ENCODE data around the gene RASSF1.

The RASSF1 gene

DNA sequence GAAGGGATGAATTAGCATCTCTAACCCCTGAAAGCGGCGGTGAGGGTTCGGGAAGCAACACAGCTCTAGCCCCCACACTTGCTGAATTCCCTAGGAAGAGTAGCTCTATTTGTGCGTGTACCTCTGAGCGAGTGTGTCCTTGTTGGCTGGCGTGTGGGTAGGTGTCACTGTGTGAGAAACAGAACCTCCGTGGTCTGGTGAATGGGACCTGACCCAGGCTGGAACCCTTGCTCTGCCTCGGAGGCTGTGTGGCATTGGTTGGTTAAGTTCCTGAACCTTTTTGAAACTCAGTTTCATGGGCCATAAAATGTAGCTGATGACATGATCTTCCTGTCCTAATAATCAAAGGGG is 19.1 kb upstream of the RASSF1 start:
- H3K4me3 ChIP-seq (ENCODE audit: low read depth, low read length) = no peak overlapping the region
- TF ChIP-seq POLR2A (IDR thresholded peaks at IDR 0.05; ENCODE audit: extremely low read depth, insufficient read length) = no peak
- TF ChIP-seq MYC (IDR thresholded peaks at IDR 0.05; ENCODE audit: low read depth, low read length) = no peak
- TF ChIP-seq, protein P1, sequence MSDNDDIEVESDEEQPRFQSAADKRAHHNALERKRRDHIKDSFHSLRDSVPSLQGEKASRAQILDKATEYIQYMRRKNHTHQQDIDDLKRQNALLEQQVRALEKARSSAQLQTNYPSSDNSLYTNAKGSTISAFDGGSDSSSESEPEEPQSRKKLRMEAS (IDR thresholded peaks at IDR 0.05; ENCODE audit: low read depth, low read length) = no peak
- TF ChIP-seq, protein P2, sequence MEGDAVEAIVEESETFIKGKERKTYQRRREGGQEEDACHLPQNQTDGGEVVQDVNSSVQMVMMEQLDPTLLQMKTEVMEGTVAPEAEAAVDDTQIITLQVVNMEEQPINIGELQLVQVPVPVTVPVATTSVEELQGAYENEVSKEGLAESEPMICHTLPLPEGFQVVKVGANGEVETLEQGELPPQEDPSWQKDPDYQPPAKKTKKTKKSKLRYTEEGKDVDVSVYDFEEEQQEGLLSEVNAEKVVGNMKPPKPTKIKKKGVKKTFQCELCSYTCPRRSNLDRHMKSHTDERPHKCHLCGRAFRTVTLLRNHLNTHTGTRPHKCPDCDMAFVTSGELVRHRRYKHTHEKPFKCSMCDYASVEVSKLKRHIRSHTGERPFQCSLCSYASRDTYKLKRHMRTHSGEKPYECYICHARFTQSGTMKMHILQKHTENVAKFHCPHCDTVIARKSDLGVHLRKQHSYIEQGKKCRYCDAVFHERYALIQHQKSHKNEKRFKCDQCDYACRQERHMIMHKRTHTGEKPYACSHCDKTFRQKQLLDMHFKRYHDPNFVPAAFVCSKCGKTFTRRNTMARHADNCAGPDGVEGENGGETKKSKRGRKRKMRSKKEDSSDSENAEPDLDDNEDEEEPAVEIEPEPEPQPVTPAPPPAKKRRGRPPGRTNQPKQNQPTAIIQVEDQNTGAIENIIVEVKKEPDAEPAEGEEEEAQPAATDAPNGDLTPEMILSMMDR (IDR thresholded peaks at IDR 0.05; ENCODE audit: low read depth, low read length) = no peak

DNA sequence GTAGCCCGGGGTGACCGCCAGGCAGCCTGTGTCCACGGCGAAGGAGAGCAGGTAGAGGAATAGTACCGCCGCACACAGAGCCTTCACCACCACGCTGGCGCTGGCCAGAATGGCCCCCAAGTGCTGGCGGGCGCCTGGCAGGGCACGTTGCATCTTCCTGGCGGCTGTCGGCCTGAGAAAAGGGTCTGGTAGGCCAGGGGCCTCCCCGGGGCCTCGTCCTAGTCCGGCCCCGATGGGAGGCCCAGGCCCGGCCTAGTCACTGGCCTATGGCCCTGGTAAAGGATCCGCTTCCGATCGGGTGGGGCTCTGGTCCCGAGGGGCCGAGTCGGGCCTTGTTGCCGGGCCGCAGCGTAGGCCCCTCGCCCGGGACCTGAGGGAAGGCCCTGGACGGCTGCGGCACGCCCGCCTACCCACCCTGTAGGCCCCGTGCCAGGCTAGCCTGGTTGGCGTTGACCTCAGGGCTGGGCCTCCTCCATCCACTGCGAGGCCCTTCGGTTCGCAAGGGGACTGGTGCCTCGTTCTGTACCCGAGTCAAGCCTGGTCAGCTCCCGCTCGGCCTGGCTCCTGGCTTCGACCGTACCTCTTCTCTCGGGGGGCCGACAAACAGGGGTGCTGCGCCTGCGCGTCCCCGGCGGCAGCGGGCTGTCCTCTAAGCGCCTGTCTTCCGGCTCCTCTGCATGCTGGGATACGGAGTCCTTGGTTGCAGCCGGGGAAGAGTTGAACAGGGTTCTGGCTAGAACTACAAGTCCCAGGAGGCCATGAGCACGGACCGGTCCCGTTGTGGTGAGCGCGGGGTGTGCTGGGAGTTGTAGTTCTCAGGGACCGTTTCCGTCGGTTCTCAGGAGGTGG is 18.5 kb upstream of the RASSF1 start, which contains the start of gene TMEM115:
Gene TMEM115, minus strand, starts transcription at position 611 of the 849 bp plus-strand sequence. Its CDS starts 458 bp downstream, at position 153.
- peak; percentile 57 for TF ChIP-seq MYC (IDR thresholded peaks at IDR 0.05; ENCODE audit: low read depth, low read length)
- TF ChIP-seq, protein P1 (IDR thresholded peaks at IDR 0.05; ENCODE audit: low read depth, low read length) = no peak; the same call in none of the 2 replicates
- peak; percentile 50 for TF ChIP-seq POLR2A (IDR thresholded peaks at IDR 0.05; ENCODE audit: extremely low read depth, insufficient read length)
- TF ChIP-seq, protein P2 (IDR thresholded peaks at IDR 0.05; ENCODE audit: low read depth, low read length) = no peak
- peak within 1 kb of the TSS; percentile 79 for H3K4me3 ChIP-seq (ENCODE audit: low read depth, low read length)
- peak; percentile 98 for DNase-seq (ENCODE audit: low read depth)

More for the DNA sequence above, 19.1 kb upstream of the RASSF1 start:
- no peak for DNase-seq (ENCODE audit: low read depth)

DNA sequence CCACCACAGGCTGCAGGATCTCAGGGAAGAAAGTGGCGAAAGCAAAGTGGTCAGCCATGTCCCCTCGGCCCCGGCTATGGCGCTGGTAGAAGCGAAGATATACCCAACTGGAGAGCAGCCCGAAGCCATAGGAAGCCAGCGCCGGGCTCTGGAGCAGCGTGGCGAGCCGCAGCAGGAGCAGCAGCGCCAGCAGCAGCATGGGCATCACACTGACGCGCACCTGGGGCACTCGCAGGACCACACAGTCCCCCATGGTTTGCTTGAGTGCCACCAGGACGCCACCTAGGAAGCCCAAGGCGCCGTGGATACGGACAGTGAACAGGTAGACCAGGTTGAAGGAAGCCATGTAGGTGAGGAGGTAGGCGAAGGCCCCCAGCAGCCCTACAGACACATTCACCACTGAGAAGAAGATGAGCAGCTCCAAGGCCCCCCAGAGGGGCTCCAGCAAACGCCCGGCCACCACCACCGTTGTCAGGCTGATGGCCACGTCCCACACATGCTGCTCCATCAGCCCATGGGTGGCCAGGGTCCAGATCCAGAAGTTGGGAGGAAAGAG is 17.8 kb upstream of the RASSF1 start:
- no peak for DNase-seq (ENCODE audit: low read depth)
- no peak for TF ChIP-seq MYC (IDR thresholded peaks at IDR 0.05; ENCODE audit: low read depth, low read length)
- TF ChIP-seq, protein P1 (IDR thresholded peaks at IDR 0.05; ENCODE audit: low read depth, low read length) = no peak
- TF ChIP-seq POLR2A (IDR thresholded peaks at IDR 0.05; ENCODE audit: extremely low read depth, insufficient read length) = no peak
- TF ChIP-seq, protein P2 (IDR thresholded peaks at IDR 0.05; ENCODE audit: low read depth, low read length) = no peak
- H3K4me3 ChIP-seq (ENCODE audit: low read depth, low read length) = peak overlapping the region; percentile 79

GRCh38 chr3:50357481-50357880 is 16.8 kb upstream of the RASSF1 start:
- peak; percentile 39 for DNase-seq (ENCODE audit: low read depth)
- H3K4me3 ChIP-seq (ENCODE audit: low read depth, low read length) = peak overlapping the region; percentile 79
- TF ChIP-seq, protein P1 (IDR thresholded peaks at IDR 0.05; ENCODE audit: low read depth, low read length) = no peak
- TF ChIP-seq, protein P2 (IDR thresholded peaks at IDR 0.05; ENCODE audit: low read depth, low read length) = no peak
- TF ChIP-seq POLR2A (IDR thresholded peaks at IDR 0.05; ENCODE audit: extremely low read depth, insufficient read length) (no peak), MYC (IDR thresholded peaks at IDR 0.05; ENCODE audit: low read depth, low read length) (no peak)

DNA sequence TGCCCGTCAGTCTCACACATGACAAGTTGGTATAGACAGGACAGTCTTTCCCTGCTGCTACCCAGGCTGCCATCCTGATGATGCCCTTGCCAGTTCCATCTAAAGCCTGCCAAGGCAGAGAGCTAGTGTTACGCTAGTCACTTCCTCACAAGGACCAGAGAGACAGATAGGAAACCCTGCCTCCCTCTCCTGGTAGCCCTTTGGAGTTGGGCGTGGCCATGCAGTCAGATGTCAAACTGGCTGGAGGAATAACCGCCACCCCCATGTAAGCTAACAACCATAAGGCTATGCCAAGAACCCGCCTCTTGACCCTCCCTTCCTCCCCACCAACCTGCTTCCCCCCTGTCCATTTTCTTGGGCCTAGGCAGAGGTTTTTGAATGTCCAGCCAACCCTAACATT is 15.9 kb upstream of the RASSF1 start:
- DNase-seq (ENCODE audit: low read depth) = peak; percentile 60
- TF ChIP-seq POLR2A (IDR thresholded peaks at IDR 0.05; ENCODE audit: extremely low read depth, insufficient read length) (no peak), MYC (IDR thresholded peaks at IDR 0.05; ENCODE audit: low read depth, low read length) (no peak)
- TF ChIP-seq, protein P2 (IDR thresholded peaks at IDR 0.05; ENCODE audit: low read depth, low read length) = no peak
- TF ChIP-seq, protein P1 (IDR thresholded peaks at IDR 0.05; ENCODE audit: low read depth, low read length) = no peak
- peak overlapping the region; percentile 79 for H3K4me3 ChIP-seq (ENCODE audit: low read depth, low read length)
